Measurements from ENCODE around the gene BRPF1. TPM values are rescaled to one million over a fixed set of nuclear protein-coding genes. Genes with fewer than 3 reads are reported as not detected.

Gene BRPF1
- total RNA-seq, 1 donor from 2014 or later, result 28.0 TPM

DNA sequence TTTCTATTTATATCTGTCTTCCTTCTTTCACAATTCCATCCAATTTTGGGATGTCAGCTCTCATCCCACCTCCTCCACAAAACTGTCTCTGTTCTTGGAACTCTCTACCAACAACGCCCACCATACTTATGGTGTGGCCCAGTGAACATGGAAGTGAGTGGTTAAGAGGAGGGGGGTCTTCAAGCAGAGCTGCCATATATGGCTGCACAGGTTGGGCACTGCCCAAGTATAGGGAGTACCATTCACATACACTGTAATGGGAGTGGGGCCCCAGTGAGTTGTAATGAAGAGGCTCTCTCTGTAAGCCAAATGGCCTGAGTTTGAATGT is 46.1 kb downstream of the BRPF1 start:
- Mint-ChIP-seq H3K9me3 (no peaks in the 10 kb centered on the region), H3K27ac (no peak overlapping the region), H3K36me3 (peaks cover under 1% of the 10 kb centered on the region), H3K27me3 (no peaks in the 10 kb centered on the region), H3K4me1 (ENCODE audit: unreplicated experiment) (no peaks in the 10 kb centered on the region), H3K4me3 (no peak overlapping the region)
- TF ChIP-seq CTCF (conservative IDR thresholded peaks at IDR 0.05), result no peak
- DNase-seq (ENCODE audit: extremely low spot score, unreplicated experiment), result no peak

DNA sequence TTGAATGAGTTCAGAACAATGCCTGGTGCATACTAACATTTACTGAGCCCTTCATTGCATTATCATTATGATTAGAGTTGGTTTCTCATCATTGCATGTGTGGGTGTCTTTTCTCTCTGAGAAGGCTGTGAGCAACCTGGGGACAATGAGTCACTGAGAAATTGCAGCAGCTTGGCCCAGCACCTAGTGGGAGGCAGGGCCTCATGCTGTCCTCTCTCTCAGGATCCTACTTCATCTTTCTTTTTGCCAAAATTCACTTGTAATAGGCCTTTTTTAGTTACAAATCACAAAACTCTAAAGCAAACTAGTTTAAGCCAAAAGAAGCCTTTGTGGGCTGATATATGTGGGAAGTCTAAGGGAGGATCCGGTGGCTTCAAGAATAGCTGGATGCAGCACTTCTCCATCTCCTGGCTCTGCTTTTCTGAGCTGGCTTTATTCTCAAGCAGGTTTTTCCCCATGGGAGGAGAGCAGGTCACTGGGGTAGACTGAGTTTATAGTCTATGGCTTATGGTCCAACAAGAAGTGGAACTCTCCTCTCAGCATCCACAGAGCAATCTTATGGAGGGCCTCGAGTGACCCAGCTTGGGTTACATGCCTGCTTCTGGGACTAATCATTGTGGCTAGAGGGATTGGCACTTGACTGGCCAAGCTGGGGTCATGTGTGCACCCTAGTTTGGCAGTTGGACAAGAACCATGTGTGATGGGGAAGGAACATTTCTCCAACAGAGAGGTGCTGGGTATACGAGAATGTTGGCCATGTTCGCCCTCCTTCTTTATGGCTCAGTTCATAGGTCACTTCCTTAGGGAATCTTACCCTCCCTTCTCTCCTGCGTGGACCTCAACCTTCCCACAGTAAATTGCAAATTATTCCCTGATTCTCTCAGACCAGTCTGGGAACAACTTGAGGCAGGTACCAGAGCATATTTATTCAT is 46.9 kb downstream of the BRPF1 start:
- H3K36me3 Mint-ChIP-seq, result peaks cover 4% of the 10 kb centered on the region
- no peak for DNase-seq (ENCODE audit: extremely low spot score, unreplicated experiment)
- no peak for TF ChIP-seq CTCF (conservative IDR thresholded peaks at IDR 0.05)
- H3K4me1 Mint-ChIP-seq (ENCODE audit: unreplicated experiment), result no peaks in the 10 kb centered on the region
- H3K27me3 Mint-ChIP-seq, result no peaks in the 10 kb centered on the region
- H3K4me3 Mint-ChIP-seq, result no peak overlapping the region
- H3K27ac Mint-ChIP-seq, result no peak overlapping the region
- H3K9me3 Mint-ChIP-seq, result no peaks in the 10 kb centered on the region

- no peak for TF ChIP-seq CTCF (conservative IDR thresholded peaks at IDR 0.05)
- no peaks in the 10 kb centered on the region for H3K4me1 Mint-ChIP-seq (ENCODE audit: unreplicated experiment)
- no peaks in the 10 kb centered on the region for H3K27me3 Mint-ChIP-seq
- peaks cover 4% of the 10 kb centered on the region for H3K36me3 Mint-ChIP-seq
- no peak for DNase-seq (ENCODE audit: extremely low spot score, unreplicated experiment)
- H3K4me3 Mint-ChIP-seq, result no peak overlapping the region
- H3K9me3 Mint-ChIP-seq, result no peaks in the 10 kb centered on the region
- H3K27ac Mint-ChIP-seq, result no peak overlapping the region
These were observed 47.6 kb downstream of the BRPF1 start for GRCh38 chr3:9779075-9779593.

DNA sequence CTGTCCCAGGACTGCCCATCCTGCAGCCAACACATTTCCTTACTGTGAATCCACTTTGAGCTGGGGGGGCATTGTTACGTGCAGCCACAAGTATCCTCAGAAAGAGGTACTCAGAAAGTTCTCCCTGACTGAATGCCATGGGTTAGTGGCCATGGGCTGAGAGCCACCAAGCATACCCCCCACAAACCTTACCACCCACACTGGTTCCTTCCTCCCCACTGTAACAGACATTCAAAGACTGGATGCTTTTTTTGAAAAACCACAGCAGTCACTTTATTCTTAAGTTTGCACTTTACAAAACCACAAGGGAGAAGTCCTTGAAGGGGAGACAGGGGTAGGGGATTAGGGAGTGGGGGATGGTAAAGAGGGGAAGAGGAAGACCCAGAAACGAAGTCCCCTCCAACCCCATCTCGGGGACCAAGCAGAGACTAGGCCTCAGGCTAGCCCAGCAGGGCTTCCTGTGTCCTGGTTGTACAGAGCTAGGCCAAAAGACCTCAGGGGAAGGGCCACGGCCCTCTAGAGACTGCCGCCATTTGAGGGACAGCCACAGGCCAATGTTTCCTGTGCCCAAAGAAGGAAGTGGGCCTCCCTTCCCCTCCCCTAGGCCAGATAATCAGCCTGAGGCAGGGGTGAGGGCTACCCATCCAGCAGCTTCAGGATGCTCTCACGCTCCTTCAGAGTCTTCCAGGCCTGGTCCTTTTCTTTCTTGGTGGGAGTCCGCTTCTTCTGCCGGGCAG is 48.4 kb downstream of the BRPF1 start:
- H3K27me3 Mint-ChIP-seq, result no peaks in the 10 kb centered on the region
- no peak overlapping the region for H3K27ac Mint-ChIP-seq

GRCh38 chr3:9780458-9780812 is 48.9 kb downstream of the BRPF1 start:
- Mint-ChIP-seq H3K4me3 (no peak overlapping the region), H3K36me3 (peaks cover 9% of the 10 kb centered on the region), H3K9me3 (no peaks in the 10 kb centered on the region), H3K27me3 (no peaks in the 10 kb centered on the region), H3K27ac (no peak overlapping the region), H3K4me1 (ENCODE audit: unreplicated experiment) (no peaks in the 10 kb centered on the region)
- TF ChIP-seq CTCF (conservative IDR thresholded peaks at IDR 0.05), result no peak
- no peak for DNase-seq (ENCODE audit: extremely low spot score, unreplicated experiment)

More for the DNA sequence above, 48.4 kb downstream of the BRPF1 start:
- peaks cover 6% of the 10 kb centered on the region for H3K36me3 Mint-ChIP-seq
- H3K9me3 Mint-ChIP-seq, result no peaks in the 10 kb centered on the region
- no peak for TF ChIP-seq CTCF (conservative IDR thresholded peaks at IDR 0.05)
- no peak overlapping the region for H3K4me3 Mint-ChIP-seq
- DNase-seq (ENCODE audit: extremely low spot score, unreplicated experiment), result no peak
- no peaks in the 10 kb centered on the region for H3K4me1 Mint-ChIP-seq (ENCODE audit: unreplicated experiment)

All from type B pancreatic cell (in vitro differentiated cells).